CD4-positive, alpha-beta T cell treated with Interleukin-12 subunit alpha and Interleukin-12 subunit beta, for 1 hour (primary cell): ENCODE measurements around the gene FGF21.

Experiments used
- DNase-seq: peaks from one replicate; pipeline ENCODE4 v3.0.0-alpha.2; 2020

Gene FGF21

DNA sequence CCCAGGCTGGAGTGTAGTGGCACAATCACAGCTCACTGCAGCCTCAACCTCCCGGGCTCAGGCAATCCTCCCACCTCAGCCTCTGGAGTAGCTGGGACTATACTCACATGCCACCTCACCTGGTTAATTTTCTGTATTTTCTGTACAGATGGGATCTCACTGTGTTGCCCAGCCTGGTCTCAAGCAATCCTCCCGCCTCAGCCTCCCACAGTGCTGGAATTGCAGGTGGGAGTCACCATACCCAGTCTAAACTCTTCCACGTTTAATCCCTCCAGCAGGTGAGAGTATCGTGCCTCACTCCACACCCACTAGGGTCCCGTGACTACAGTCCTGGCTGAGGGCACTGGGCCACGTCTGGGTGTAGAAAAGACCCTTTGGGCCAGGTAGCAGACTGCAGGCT lies 39.0 kb downstream of the FGF21 start:
- DNase-seq = no peak

DNA sequence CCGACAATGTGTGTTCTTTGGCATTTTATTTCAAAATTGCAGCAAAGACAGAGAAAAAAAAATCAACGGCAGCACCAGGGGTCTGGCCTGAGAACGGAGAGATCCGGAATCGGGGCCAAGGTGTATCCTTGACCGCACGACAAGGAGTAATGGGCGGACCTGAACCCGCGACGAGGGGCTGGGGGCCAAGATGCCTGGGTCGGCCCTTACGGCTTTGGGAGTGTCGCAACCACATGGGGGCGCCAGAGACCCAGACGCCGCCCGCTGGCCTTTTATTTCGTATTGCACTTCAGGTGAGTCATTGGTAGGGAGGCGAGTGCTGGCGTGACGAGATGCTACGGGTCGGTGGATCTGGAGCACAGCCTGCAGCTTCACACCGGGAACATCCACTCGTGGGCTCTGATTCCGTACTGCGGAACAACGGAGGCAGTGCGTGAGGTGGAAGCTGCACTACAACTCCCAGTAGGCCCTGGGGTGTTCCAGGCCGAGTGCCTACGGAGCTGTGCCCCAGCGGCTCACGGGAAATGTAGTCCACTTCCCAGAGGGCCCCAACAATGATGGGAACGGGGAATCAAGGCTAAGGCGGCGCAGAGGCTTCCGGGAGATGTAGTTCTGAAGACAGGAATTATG lies 39.8 kb downstream of the FGF21 start:
- peak; percentile 91 for DNase-seq

DNA sequence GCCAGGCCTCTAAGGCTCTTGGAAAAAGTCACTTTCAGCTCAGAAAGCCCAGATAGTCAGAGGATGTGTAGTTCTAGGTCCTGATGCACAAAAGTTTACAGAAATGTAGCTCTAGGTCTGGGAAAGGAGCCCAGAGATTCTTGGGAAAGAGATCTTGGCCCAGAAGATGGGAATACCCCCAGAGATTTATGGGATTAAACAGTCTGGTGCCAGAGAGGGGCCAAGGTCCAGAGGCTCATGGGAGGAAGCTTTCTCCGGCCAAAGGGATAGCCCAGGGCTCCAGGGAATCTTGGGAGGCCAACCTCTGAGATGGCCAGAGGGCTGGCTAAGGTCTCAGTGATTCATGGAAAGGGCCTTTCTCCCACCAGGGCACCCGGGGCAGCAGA lies 40.4 kb downstream of the FGF21 start:
- no peak for DNase-seq

DNA sequence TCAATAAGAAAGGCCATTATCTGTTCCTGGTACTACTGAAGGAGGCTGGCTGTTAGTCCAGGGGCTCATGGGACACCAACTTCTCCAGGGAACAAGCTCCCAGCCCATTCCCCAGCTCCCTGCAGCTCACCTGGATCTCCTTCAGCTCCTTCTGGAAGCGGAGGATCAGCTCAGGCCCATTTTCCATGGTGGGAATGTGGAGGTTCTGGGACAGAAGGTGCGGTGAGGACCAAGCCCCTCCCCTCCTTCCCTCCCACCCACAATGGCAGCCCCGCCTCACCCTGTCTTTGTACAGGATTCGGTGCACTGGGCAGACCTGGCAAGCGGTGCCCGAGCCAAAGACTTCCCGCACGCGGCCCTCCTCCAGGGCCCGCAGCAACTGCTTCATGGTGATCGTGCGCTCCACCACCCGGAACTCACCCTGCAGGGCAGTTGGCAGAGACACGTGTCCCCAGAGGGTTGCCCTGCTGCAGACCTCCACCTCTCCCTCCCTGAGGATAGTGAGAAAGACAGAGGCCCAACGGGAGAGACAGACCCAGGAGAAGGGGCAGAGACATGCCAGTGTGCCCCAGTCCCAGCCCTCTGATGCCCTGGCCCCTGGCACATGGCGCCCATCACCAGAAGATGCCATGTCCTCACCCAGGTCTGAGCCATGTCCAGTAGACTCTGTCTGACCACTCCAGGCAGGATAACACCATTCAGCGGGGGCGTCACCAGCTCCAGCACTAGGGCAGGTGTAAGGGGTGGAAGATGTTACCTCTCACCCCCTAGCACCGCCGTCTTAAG lies 41.2 kb downstream of the FGF21 start:
- DNase-seq = no peak

DNA sequence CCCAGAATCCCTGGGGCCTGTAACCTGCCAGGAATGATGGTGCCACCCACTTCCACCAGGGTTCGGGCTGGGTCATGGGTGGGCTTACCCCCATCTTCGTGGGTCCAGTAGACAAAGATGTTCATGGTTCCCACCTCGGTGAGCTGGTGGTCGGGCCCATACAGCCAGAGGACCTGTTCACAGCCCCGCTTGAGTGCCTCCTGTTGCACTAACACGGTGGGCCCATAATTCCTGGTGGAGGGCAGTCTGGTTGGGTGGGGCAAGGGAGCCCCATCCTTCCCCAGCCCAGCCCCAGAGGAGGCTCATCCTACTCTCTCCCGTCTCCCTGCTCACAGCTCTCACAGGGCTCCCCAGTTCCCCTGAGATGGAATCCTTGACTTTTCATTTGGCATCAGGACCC lies 41.8 kb downstream of the FGF21 start:
- no peak for DNase-seq

- DNase-seq = no peak
Observed at GRCh38 chr19:48798937-48799336, 43.6 kb downstream of the FGF21 start.

DNA sequence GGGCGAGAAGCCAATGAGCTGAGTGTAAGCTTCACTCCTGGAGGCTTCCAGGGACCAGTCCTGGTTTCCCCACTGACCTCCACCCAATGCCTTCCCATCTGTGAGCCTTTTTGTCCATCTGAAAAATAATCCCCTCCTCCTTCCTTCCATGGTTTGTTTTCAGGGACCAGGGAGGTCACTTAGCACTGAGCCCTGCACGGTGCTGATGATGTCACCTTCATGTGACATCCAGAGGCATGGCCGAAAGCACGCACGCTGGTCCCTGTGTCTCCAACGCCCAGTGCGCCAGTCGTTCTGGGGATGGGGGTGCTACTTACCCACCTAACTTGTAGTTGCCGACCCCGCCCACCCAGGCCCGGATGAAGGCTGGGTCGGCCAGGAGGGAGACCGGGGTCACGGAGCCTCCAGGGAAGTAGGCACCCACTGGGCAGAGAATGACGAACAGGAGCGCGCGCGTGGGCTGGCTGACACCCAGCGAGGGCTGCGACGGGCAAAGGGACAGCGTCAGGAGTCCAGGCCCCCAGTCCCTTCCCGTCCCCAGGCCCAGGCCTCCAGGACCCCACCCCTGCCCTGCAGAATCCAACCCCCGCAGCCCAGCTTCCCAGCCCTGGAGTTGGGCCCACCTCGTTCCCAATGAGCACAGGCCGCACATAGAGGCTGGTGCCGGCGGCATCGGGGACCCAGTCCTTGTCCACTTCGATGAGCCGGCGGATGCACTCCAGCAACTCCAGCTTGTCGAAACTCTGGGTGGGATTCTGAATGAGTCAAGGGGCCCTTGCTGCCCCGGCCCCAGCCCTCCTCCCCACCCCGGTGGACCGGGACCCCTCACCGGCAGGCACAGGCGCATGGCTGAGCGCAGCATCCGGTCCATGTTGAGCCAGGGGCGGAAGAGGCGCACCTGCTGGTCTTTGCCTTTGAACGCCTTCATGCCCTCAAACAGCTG lies 44.3 kb downstream of the FGF21 start:
- DNase-seq = no peak

GRCh38 chr19:48802623-48803022 lies 47.3 kb downstream of the FGF21 start:
- no peak for DNase-seq

DNA sequence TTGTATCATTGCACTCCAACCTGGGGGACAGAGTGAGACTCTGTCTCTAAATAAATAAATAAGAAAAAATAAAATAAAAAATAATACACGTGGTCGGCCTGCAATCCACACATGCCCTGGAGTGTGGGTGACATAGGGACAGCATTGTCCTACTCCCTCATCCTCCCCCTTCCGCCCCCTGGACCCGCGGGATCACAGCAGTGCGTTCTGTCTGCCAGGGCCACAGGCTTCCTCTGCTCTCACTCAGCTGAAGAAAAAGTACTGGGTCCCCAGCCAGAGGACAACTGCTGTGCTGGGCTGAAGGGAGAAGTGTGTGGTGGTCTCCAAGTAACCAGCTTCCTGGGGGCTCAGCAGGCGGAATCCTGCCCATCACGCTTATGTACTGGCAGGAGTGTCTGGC lies 49.2 kb downstream of the FGF21 start:
- no peak for DNase-seq

DNA sequence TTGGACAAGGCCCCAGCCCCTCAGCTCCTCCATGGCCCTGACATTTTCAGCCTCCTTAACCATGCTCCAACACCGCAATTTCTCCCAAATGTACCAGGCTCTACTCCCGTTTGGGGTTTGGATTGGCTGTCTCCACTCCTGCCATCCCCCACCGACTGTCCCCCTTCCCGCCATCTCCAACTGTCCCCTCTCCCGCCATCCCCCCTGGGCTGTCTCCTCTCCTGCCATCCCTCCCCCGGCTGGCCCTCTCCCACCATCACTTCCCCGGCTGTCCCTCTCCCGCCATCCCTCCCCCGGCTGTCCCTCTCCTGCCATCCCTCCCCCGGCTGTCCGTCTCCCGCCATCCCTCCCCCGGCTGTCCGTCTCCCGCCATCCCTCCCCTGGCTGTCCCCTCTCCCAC lies 50.1 kb downstream of the FGF21 start:
- DNase-seq = no peak

DNA sequence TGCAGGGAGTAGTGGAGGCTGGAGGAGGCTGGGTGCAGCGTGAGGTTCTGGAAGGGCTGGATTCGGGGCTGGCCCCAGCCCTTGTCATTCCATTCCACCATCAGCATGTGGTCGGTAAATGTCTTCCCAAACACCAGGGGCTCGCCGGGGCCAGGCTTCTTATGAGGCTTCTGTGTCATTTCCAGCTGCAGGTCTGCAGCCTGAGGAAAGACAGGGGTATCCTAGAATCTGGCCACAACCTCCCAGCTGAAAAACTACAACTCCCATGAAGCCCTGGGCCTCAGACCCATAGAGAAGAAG lies 51.1 kb downstream of the FGF21 start:
- DNase-seq = no peak

DNA sequence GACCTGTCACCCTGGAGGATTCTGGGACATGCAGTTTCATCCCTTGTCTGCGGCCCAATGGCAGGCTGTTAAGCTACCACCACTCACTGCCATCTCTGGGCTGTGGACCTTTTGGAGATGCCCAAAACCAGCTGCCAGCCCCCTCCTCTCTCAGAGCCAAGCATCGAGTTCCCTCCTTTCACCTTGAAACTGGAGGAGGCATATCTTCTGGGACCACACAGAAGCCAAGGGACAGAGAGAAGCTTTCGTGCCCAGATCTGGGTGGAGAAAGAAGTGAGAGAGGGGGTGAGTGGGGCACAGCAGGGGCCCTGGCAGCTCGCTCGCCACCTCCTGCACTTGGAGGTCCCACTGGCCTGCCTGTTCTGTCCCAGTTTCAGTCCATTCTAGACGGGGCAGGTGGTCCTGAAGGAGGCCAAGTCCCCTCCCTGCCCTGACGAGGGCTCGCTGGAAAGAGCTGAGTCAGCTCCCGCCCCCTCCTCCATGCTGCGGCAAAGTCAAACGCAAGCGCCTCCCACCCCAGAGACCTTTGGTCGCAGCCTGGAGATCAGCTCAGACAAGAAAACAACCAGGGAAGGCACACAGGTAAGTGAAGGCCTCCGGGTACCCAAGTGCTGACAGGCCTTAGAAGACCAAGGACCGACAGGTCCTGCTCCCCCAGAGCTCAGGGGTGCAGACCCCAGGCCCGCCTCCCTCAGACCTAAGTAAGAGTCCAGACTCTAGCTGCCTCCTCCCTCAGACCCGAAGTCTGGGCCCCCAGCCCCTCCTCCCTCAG lies 51.7 kb downstream of the FGF21 start:
- peak; percentile 64 for DNase-seq

GRCh38 chr19:48807590-48808308 lies 52.4 kb downstream of the FGF21 start:
- no peak for DNase-seq
